Renal pelvis (tissue), 4 donors: ENCODE measurements around the gene KCNC1. TPM values are rescaled to one million over a fixed set of nuclear protein-coding genes. Genes with fewer than 3 reads are reported as not detected.

ENCODE experiments used
- DNase-seq: peaks from one replicate; pipeline ENCODE4 v3.0.0-alpha.2; 2013
- polyA plus RNA-seq, 3 donors: library from polyadenylated mRNA; unstranded; fragments of 120-200 nt; gene quantifications; one replicate each; pipeline ENCODE4 v1.2.1, GENCODE V29; 2013; ENCODE audit not compliant: insufficient read length in 3 of 3

The KCNC1 gene
- polyA plus RNA-seq, 3 donors, result 1.1 to 1.8 (median 1.7) TPM

DNA sequence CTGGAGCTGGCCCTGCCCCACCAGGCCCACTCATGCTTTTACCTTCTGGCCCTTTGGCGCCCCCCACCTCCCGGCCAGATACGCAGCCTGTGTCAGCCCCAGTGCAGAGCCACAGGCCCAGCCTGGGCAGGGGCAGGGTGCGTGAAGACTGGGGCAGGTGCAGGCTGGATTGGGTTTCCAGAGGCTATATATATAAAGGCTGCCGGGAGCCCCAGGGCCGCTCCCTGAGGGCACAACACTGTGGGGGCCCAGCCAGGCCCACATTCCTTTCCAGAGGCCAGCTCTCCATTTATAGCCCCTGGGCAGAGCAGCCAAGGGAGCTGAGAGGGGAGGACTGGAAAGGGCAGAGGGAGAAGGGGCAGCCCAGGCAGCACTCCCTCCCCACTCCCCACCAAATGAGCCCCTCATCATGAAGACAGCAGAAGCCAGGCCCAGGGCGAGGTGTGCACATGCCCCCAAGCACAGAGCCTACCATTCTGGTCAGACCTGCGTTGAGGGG, 20.2 kb upstream of the KCNC1 start:
- DNase-seq, result no peak

DNA sequence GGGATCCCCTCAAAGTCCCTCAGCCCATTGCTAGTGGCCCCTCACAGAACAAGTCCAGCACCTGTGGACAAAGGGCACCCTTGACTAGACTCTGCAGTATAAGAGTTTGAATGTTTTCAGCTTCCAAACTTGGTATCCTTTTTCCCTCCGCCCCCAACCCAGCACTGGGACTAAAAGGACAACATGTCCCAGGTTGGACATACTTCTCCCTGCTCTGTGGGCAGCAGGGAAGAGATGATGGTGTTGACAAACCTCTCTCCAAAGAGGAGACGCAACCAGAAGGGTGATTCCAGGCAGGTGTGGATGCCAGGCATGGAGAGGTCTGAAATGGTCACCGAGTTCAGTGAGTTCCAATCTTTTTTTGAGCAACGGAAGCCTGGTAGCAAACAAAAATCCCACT, 19.7 kb upstream of the KCNC1 start:
- no peak for DNase-seq

DNA sequence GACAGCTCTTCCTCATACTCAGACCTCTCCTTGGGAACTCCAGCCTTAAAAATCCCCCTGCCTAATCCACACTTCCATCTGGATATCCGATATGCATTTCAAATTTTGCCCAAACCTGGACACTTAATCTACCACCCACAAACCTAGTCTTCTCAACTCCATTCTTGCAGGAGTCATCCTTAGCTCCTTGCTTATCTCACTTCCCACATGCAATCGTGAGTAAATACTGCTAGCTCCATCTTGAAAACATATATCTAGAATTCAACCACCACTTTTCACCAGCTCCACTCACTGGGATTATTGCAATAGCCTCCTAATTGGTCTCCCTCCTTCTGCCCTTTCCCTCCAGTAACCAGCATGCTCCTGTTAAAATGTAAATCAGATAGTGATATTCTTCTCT, 17.8 kb upstream of the KCNC1 start:
- DNase-seq, result no peak

DNA sequence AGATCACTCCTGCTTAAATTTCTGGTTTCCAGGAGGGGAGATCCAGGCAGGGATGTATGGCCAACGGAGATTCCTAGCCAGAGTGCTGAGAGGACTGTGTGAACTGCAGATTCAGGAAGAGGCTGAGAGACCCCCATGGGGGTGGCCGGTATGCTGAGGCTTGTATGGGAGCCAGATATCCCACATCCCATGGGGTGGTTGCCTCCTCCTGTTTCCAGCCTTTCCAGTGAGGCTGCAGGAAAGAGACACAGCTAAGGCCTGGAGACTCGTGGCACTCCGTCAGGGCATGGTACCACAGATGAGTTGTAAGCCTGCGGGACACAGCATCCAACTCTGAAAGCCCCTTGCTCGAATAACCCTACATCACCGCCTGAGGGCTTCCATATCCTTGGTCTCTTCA, 16.6 kb upstream of the KCNC1 start:
- no peak for DNase-seq

DNA sequence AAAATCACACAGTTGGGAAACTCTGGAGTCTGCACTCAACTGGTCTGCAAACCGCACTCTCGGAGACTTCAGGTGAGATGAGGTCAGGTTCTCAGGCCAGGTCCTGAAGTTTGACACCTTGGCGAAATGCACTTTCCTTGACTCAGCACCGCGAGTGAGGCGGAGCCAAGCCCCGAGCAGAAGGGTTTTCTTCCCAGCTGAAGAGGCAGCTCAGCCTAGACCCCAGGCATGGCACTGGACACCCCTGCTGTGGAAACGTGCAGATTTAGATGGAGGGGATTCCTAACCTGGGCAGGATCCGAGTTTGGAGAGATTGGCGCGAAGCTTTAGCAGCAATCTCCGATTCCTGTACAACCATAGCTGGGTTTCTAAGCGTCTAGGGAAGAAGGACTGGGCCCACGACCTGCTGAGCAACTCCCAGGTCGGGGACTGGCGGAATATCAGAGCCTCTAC, 16.0 kb upstream of the KCNC1 start:
- DNase-seq, result no peak

DNA sequence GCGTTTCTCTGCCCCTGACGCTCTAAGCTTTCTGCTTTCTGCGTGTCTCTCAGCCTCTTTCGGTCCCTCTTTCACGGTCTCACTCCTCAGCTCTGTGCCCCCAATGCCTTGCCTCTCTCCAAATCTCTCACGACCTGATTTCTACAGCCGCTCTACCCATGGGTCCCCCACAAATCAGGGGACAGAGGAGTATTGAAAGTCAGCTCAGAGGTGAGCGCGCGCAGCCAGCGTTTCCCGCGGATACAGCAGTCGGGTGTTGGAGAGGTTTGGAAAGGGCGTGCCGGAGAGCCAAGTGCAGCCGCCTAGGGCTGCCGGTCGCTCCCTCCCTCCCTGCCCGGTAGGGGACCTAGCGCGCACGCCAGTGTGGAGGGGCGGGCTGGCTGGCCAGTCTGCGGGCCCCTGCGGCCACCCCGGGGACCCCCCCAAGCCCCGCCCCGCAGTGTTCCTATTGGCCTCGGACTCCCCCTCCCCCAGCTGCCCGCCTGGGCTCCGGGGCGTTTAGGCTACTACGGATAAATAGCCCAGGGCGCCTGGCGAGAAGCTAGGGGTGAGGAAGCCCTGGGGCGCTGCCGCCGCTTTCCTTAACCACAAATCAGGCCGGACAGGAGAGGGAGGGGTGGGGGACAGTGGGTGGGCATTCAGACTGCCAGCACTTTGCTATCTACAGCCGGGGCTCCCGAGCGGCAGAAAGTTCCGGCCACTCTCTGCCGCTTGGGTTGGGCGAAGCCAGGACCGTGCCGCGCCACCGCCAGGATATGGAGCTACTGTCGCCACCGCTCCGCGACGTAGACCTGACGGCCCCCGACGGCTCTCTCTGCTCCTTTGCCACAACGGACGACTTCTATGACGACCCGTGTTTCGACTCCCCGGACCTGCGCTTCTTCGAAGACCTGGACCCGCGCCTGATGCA, 15.3 kb upstream of the KCNC1 start, which contains the start of gene MYOD1:
MYOD1 (plus strand) TSS at position 544 of the 910 bp plus-strand sequence; CDS start at position 756, 212 bp downstream.
- no peak for DNase-seq

DNA sequence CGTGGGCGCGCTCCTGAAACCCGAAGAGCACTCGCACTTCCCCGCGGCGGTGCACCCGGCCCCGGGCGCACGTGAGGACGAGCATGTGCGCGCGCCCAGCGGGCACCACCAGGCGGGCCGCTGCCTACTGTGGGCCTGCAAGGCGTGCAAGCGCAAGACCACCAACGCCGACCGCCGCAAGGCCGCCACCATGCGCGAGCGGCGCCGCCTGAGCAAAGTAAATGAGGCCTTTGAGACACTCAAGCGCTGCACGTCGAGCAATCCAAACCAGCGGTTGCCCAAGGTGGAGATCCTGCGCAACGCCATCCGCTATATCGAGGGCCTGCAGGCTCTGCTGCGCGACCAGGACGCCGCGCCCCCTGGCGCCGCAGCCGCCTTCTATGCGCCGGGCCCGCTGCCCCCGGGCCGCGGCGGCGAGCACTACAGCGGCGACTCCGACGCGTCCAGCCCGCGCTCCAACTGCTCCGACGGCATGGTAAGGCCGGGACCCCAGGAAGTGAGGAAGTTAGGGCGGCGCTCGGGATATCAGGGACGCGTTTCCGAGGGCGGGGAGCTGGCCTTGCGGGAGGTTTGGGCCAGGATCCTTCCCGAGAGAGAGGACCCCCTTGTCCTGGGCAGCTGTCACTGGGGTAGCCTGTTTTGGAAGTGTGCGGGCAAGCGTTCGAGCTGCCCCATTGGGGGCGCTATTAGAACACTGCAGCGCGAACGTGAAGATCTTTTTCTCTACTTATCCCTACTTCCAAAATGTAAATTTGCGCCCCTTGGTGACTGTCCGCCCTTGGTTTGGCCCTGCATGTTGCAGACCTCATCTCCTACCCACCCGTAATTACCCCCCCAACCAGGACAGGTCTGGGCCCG, 14.4 kb upstream of the KCNC1 start:
- DNase-seq, result no peak

DNA sequence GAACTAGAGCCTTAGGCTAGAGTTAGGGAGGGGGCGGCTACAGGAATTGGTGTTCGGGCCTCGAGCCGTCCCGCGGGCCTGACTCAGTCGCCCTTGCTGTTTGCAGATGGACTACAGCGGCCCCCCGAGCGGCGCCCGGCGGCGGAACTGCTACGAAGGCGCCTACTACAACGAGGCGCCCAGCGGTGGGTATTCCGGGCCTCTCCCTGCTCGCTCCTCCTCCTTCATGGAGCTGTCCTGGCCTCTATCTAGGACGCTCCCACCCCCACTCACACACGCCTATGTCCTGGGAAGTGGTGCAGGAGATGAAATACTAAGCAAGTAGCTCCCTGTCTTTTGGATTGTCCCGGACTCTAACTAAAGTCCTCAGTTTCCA, 13.8 kb upstream of the KCNC1 start:
- DNase-seq, result no peak

DNA sequence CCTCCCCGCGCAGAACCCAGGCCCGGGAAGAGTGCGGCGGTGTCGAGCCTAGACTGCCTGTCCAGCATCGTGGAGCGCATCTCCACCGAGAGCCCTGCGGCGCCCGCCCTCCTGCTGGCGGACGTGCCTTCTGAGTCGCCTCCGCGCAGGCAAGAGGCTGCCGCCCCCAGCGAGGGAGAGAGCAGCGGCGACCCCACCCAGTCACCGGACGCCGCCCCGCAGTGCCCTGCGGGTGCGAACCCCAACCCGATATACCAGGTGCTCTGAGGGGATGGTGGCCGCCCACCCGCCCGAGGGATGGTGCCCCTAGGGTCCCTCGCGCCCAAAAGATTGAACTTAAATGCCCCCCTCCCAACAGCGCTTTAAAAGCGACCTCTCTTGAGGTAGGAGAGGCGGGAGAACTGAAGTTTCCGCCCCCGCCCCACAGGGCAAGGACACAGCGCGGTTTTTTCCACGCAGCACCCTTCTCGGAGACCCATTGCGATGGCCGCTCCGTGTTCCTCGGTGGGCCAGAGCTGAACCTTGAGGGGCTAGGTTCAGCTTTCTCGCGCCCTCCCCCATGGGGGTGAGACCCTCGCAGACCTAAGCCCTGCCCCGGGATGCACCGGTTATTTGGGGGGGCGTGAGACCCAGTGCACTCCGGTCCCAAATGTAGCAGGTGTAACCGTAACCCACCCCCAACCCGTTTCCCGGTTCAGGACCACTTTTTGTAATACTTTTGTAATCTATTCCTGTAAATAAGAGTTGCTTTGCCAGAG, 13.2 kb upstream of the KCNC1 start:
- no peak for DNase-seq

DNA sequence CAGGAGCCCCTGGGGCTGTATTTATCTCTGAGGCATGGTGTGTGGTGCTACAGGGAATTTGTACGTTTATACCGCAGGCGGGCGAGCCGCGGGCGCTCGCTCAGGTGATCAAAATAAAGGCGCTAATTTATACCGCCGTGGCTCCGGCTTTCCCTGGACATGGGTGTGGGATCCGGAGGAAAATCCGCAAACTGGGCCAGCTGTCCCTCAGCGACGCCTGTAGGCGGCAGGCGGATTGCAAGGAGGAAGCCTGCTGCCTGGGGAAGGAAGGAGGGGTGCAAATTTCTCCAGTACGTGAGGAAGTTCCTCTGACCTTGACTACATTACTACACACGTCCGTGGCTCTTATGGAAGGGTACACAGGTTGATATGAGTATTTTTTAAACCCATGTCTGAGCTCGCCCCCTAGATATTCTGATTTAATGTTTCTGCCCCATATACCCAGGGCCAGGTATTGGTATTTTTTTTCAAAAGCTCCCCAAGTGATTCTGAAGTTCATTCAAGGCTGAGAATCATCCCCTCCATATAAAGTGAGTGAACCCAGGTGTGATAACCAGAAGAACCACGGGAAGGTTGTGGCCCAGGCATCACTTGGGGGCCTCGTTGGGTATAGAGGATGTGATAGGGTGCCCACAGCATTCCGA, 12.5 kb upstream of the KCNC1 start:
- DNase-seq, result no peak

DNA sequence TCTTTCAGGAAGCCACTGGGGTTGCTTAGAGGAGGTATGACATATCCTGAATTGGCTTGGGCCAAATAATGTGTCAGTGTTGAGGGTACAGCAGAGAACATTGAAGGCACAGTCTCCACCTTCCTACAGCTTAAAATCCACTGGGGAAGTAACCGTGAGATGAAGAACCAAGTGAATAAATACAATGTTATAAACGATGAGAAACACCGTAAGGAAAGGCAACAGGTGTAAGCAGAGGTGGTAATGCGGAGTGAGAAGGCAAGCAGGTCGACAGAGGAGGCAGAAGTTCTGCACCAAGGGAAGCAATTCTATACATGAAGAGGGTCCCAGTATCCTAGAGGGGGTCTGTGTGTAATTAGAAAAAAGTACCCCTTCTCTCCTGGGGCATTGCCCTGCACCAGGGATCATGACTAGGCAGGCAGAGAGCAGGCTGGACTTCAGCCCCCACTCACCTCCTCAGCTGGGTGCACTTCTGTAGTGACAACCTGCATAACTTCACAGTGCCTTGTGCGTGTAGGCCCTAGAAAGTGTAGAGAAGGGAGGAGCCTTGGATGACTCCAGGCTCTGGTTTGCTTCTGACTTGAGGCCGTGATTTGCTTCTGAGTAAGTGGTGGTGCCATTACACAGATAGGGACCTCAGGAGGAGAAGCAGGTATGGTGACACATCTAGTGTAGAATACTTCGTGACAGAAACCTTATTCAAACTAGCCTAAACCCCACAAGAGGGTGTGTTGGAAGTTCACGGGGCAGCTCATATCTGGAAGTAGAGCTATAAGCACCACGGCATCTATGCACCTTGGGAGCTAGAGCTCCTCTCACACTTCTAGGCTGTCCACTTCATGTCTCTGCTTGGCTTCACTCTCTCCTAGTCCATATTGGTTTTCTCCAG, 10.3 kb upstream of the KCNC1 start:
- DNase-seq, result no peak

DNA sequence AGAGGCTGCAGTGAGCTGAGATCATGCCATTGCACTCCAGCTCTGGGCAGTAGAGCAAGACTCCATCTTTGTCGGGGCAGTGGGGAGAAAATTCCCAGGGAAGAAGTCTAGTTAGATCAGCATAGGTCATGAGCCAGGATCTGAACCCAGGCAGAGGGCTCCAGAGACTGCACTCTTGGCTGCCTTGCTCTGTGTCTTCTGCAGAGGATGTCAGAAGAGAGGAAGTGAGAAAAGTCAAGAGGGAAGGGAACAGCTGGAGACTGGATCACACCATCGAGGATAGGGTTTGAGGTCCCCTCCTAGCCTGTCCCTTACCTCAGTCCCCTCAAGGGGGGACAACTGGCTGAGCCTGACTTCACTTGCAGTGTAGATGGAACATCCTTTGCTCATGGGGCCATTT, 9.4 kb upstream of the KCNC1 start:
- DNase-seq, result no peak

DNA sequence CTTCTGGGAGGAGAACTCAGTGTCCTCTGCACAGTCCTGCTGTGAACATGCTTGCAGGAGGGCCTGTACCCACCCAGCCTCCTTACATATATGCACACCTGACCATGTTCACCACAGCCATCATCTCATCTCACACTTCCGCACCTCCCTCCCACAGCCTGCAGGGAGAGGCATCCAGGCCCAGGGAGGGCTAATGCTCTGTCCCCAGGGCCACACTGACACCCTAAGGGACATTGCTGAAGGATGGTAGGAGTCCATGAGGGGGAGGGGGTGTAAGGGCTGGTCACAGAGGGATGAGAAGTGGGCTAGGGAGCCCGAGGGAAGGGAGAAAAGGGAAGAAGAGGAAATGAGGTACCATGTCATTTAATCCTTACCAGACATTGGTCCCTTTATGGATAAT, 4.4 kb upstream of the KCNC1 start:
- no peak for DNase-seq

DNA sequence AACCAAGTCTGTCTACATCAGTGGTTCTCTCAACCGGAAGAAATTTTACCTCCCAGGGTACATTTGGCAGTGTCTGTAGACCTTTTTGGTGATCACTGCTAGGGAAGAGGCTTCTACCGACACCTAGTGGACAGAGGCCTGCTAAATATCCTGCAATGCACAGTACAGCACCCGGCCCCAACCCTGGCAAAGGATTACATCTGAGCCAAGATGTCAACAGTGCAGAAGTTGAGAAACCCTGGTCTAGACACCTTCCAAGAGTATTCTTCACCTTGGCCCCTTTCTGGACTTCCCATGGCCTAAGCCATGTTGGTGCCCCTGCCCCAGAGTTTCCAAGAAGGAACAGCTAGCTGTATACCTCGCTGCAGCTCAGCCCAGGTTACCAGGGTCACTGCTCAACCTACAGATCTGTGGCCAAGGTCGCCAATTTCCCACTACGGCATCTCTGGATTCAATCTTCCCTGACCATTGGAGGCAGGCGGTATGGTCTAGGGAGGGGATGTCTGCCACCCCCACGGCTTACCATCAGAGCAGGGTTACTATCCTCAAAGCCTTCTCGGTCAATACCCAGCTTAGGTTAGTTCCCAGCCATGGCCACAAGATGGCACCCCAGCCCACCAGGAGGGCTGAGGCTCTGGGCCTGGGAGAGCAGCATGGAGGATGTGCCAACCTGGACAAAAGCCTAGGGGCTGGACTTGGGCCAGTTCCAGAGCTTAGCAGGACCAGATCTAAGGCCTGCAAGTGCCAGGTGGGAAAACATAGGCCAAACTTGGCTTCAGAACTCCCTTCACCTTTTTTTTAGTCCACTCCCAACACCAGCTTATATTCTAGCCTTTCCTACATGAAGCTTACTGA, 3.7 kb upstream of the KCNC1 start:
- peak; percentile 69 for DNase-seq

DNA sequence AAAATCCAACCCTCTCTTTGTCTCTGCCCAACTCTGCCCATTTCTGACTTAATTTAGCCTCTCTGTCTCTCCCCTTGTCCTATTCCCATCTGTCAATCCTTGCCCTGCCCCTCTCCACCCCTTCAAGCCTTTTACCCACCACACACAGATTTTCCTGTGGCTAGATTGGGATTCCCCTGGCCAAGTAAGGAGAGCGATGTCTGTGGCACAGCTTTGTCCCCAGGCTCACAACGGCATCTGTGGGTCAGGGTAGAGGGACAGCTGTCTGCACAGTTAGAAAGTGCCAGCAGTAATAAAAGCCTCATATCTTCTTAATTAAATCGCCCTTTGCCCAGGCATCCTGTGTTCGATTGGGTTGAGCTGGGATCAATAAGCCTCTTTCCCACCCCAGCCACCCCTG, 1.3 kb upstream of the KCNC1 start:
- no peak for DNase-seq

DNA sequence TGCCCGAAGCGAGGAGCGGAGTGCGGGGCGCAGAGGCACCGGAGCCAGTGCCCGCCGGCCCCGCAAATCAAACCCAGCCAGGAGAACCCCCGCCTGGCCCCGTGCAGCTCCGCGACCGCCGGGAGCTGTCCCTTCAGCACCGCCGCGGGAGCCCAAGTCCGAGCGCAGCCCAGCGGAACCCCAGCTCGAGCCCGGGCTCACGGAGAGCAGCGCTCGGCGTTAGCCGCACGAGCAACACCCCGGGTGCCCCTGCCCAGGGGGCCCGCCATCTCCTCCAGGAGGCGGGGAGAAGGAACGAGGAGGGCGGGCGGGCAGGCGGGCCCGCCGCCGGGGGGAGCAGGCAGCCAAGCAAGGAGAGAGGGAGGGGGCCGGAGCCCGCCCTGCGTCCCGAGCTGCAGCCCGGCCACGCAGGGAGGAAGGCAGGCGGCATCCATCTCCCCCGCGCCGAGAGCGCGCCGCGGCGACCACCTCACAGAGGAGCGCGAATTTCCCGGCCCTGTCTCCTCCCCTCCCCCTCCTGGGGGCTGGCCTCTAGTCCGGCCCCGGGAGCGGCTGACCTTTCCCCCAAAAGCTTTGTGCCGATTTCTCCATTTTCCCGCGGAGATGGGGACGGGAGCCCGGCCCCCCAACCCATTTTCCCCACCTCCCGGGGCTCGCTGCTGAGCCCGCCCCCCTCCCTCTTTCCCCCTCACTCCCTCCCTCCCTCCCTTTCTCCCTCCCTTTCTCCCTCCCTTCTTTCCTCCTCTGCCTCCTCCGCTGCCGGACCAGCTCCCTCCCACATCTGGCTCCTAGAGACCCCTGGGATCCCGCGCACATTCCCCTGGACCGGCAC, 621 bp downstream of the KCNC1 start:
- peak; percentile 87 for DNase-seq

DNA sequence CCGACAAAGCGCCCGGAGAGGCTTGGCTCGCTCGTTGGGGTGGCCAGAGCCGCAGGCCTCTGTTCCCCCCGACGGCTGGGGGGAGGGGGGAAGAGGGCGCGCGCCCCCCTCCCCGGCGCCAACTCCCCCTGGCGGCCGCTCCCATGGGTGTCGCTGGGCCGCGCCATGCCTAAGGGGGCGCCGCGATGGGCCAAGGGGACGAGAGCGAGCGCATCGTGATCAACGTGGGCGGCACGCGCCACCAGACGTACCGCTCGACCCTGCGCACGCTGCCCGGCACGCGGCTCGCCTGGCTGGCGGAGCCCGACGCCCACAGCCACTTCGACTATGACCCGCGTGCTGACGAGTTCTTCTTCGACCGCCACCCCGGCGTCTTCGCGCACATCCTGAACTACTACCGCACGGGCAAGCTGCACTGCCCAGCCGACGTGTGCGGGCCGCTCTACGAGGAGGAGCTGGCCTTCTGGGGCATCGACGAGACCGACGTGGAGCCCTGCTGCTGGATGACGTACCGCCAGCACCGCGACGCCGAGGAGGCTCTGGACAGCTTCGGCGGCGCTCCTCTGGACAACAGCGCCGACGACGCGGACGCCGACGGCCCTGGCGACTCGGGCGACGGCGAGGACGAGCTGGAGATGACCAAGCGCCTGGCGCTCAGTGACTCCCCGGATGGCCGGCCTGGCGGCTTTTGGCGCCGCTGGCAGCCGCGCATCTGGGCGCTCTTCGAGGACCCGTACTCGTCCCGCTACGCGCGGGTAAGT, 1.4 kb downstream of the KCNC1 start:
- DNase-seq, result no peak

DNA sequence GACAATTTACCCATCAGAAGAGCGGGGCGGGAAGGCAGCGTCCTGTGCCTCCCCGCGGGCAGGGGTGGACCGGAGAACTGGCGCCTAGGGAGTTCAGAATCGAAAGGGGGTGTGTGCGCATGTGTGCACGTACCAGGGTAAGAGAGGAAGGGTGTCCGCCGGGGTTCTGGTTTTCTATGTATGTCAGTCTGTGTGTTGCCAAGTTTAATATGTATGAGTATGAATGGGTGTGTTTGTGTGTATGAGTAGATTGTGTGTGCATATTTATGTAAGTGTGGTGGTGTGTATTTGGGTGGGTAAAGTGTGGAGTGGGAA, 2.0 kb downstream of the KCNC1 start:
- no peak for DNase-seq
